NCI-H748 (cell line): ENCODE results near the gene USP33.
"Not testable (repeated sequence)": the region's sequence is repeated elsewhere in the genome, so short reads cannot be mapped to it uniquely, and the experiment has no call there.

Experiments used
- DNase-seq: peaks from one replicate; lab custom pipeline; 2025; ENCODE audit not compliant: unreplicated experiment; lab: John Stamatoyannopoulos, UW

The USP33 gene

DNA sequence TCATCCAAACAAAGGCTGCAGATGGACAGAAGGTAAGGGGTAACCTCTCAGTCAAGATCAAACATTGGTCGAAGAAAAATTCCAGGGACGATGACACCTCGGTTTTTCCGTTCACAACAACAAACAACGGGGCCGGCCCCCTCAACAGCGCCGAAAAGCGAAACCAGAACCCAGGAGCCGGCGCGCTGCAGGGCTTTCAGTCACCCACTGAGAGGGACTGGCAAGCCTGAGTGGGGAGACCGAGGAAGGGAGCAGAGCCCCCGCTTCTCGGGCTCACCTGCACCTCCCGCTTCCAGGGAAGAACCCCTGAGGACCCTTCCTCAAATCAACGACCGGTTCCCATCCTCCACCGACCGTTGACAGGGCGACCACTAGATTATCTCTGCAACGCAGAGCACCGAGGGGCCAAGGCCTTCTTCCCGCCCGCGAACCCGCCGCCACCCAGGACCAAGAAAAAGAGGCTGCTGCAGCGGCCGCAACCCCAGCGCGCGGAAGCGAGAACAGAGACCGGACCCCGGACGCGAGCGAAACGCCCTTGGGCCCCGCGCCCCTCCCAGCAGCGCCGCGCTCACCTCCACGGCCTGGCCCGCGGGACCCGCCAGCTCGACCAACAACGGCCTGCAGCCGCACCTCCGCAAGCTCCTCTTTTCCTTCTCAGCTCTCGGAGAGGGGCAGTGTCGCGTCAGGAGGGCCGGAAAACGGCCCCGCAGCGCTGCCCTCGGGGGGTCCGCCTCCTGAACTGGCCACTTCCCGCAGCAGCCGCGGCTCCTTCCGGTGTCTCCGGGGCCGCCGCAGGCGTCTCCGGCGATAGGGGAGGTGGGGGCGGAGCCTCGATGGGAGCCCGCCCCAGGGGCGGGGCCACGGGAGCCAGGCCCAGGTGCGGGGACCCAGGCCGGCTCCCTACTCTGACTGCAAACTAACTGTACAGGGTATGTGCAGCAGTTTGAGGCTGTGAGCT is at the start of gene USP33:
Gene USP33 (minus strand): TSS at position 782 of the 958 bp plus-strand sequence. CDS start 18,155 bp downstream, outside the sequence.
- peak; percentile 92 for DNase-seq

GRCh38 chr1:77803371-77803770 is 43.7 kb upstream of the USP33 start:
- DNase-seq = no peak

DNA sequence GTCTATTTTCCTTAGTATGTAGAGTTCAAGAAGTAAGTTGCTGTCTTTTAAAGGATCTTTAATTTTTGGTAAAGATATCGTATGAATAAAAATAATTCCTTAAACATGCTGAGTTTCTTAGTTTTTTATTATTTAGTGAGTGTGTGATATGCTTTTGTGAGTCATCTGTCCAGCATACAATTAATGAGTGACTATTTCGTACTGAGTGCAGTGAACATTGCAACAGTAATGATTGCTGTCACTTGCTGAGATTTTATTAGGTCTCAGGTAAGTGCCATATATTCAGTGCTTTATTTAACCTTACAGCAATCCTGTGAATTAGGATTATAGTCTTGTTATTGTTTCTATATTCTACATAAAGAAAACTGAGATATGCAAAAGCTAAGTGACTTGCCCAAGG is 42.4 kb upstream of the USP33 start:
- DNase-seq = no peak

GRCh38 chr1:77797991-77798390 is 38.3 kb upstream of the USP33 start:
- no peak for DNase-seq

DNA sequence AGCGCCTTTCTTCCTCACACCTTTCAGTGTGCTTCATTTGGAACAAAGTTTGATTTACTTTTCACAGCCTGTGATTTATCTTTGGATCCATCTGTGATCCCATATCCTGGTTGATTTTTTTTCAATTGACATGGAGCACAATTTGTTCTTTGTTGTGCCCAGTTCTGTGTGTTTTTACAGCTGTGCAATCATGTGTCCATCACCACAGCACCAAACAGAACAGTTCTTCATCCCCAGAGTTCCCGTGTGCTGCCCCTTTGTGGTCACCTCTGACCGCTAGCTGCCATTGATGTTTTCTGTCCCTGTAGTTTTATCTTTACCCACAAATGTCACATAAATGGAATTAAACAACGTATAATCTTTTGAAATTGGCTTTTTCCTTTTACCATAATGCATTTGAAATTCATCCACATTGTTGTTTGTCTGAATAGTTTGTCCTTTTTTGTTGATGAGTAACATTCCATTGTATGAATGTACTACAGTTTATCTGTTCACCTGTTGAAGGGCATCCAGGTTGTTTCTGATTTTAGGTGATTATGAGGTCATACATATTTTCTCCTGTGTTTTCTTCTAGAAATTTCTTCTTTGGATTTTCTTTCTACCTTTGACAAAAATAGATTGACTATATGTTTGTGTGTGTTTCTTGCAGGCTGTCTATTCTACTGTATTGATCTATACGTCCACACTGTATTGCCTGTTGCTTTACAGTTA is 37.2 kb upstream of the USP33 start:
- no peak for DNase-seq

GRCh38 chr1:77794550-77794949 is 34.9 kb upstream of the USP33 start:
- DNase-seq = no peak

- DNase-seq = not testable (repeated sequence)
Measured at GRCh38 chr1:77786093-77786741, 26.6 kb upstream of the USP33 start.

DNA sequence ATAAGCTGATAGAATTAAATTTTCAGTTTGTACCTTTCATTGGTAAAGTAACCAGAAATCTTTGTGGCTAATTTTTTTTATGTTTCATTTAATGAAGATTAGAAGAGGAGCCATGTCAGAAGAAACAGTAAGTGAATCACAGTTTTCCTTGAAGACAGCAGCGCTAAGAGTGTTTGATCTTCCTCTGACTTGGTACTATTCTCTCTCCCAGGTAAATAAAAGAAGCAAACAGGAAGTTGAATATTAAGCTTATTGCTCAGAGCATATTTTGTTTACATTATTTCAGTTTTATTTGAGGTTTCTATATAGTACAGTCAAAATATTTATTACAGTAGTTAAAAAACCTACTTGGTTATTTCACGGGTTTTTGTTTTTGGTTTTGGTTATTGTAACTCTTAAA is 23.5 kb upstream of the USP33 start:
- DNase-seq = no peak

- no peak for DNase-seq
Measured at GRCh38 chr1:77781683-77782082, 22.0 kb upstream of the USP33 start.

DNA sequence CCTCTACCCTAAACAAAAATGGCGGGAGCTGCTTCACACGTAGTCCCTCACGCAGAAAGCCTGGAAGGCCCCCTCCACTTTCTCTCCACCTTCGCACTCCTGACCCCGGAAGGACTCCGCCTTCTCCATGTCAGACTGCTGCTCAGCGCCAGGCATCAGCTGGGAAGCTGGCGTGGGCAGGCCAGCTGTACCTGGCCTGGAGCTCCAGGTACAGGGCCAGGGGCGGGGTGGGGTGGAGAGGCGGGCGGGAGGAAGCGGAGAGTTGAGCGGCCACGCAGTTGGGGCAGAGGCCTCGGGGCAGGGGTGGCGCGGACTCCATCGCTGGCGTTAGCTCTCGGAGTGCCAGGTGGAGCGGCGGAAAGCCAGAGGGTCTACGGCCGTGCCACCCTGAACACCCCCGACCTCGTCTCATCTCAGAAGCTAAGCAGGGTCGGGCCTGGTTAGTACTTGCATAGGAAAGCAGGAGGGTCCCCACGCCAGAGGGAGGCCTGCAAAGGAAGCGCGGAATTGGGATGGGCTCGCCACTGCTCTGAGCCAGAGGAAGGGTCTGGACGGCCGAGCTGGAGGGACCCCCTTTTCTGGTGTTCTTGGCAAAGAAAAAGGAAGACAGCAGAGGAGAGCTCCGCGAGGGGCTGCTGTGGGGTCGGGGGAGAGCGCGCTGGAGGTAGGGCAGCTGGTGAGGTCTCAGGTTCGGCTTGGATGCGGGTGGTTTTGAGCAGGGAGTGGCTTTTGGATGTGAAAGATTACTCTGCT is 20.1 kb upstream of the USP33 start, which contains the start of gene MIGA1:
Gene MIGA1 (plus strand): TSS at position 121 of the 753 bp plus-strand sequence. CDS start 3,604 bp downstream, outside the sequence.
- peak; percentile 97 for DNase-seq

GRCh38 chr1:77776007-77776700 is 16.5 kb upstream of the USP33 start:
- no peak for DNase-seq

DNA sequence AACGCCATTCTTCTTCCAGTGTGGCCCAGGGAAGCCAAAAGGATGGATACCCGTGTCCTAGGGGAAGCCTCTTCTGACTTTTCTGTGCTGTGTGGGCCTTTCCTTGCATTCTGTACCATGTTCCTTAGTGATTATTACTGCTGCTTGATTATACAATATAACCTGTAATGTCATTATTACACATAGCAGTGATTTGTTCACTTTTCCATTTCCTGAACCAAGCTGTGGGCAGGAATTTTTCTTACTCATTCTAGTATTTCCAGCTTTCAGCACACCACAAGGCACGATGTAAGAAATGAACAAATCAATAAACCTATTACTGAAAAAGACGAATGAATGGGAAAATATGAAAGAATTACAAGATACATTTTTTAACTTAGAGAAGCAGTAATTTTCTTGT is 8.4 kb upstream of the USP33 start:
- DNase-seq = no peak

DNA sequence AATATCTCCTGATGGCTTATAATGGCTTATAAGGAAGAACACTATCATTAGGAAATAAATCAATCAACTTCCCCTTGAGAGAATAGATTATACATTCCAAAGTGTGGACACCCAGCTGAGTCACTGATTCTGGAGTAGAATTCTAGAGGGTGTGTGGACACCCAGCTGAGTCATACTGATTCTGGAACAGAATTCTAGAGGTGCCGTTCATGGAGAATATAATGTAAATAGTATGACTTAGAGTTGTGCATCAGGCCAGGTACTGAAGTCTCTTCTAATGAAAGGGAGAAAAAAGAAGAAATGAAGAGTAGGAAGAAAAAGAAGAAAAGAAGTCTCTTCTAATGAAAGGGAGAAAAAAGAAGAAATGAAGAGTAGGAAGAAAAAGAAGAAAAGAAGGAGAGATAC is 2.4 kb upstream of the USP33 start:
- DNase-seq = no peak

DNA sequence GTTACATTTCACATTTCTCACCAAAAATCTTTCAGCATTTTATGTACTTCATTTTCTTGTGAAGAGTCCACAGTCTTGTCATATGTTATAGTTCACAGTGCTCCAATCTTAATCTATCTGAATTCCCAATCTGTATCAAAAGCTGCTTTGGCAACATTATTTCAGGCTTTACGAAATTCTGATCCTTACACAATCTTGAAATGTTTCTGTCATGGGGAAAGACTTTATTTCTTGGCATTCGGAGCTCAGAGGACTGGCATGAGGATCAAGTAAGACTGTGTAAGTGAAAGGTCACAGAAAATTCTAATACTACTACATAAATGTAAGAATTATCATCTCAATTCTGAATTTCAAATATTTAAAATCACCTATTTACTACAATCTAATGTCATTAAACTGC is 2.0 kb downstream of the USP33 start:
- no peak for DNase-seq

- DNase-seq = no peak
Measured at GRCh38 chr1:77757066-77757584, 2.5 kb downstream of the USP33 start.

- no peak for DNase-seq
Measured at GRCh38 chr1:77756052-77756754, 3.4 kb downstream of the USP33 start.

GRCh38 chr1:77749489-77749888 is 10.2 kb downstream of the USP33 start:
- DNase-seq = not testable (repeated sequence)

GRCh38 chr1:77744576-77744975 is 15.1 kb downstream of the USP33 start:
- DNase-seq = no peak

GRCh38 chr1:77742011-77742555 is 17.6 kb downstream of the USP33 start:
- DNase-seq = peak; percentile 60
